K562 (cell line): ENCODE measurements around the gene ASCL2. TPM values are rescaled to one million over a fixed set of nuclear protein-coding genes. Genes with fewer than 3 reads are reported as not detected.
A peak's percentile ranks its signal among the peaks of the same experiment; 100 is the strongest.

Source experiments
- ARID3A ChIP-seq: IDR thresholded peaks from 2 replicates; pipeline ENCODE4 v1.6.1; 2012; ENCODE audit warnings: low read depth, low read length, improper control_type of control experiment, borderline replicate concordance
- ATF7 ChIP-seq: fragments of 450-650 bp; IDR thresholded peaks from 2 replicates; pipeline ENCODE4 v1.7.1; 2014; ENCODE audit warnings: mild to moderate bottlenecking, moderate library complexity
- CREM ChIP-seq: IDR thresholded peaks from 2 replicates; pipeline ENCODE4 v1.6.1; 2014; ENCODE audit warnings: antibody characterized with exemption, low read depth
- EHMT2 ChIP-seq: fragments of 450-650 bp; IDR thresholded peaks from 2 replicates; pipeline ENCODE4 v1.6.1; 2018; ENCODE audit warnings: antibody characterized with exemption
- KDM2B ChIP-seq: fragments of 250-450 bp; sonication (Bioruptor Pico); IDR thresholded peaks from 2 replicates; pipeline ENCODE4 v1.8.0; 2021; ENCODE audit warnings: mild to moderate bottlenecking, moderate library complexity
- LEF1 ChIP-seq: fragments of 450-650 bp; IDR thresholded peaks from 2 replicates; pipeline ENCODE4 v1.6.1; 2016; ENCODE audit warnings: mild to moderate bottlenecking
- MCM2 ChIP-seq: fragments of 450-650 bp; IDR thresholded peaks from 2 replicates; pipeline ENCODE4 v1.6.1; 2017; ENCODE audit warnings: low read depth, mild to moderate bottlenecking
- MTA3 ChIP-seq: fragments of 450-650 bp; formaldehyde crosslinking; IDR thresholded peaks from 2 replicates; pipeline ENCODE4 v1.6.1; 2017; ENCODE audit warnings: mild to moderate bottlenecking, borderline replicate concordance
- PTBP1 ChIP-seq: fragments of 200-400 bp; formaldehyde crosslinking; IDR thresholded peaks from 2 replicates; pipeline ENCODE4 v1.6.1; 2017; ENCODE audit warnings: low read depth, low read length
- PTTG1 ChIP-seq: fragments of 450-650 bp; IDR thresholded peaks from 2 replicates; pipeline ENCODE4 v1.6.1; 2016; ENCODE audit warnings: low read depth, mild to moderate bottlenecking, missing genetic modification characterization, missing compliant biosample characterization
- RUNX1 ChIP-seq: sonication (generic); IDR thresholded peaks from 2 replicates; pipeline ENCODE4 v1.6.1; 2016; ENCODE audit warnings: antibody characterized with exemption, low read depth
- THRB ChIP-seq: fragments of 450-650 bp; formaldehyde crosslinking; conservative IDR thresholded peaks from 2 replicates; pipeline ENCODE4 v1.4.0; 2022; ENCODE audit warnings: mild to moderate bottlenecking, missing genetic modification characterization
- TOE1 ChIP-seq, 2 experiments: fragments of 450-650 bp in 1 of 2; sonication (generic) in 1 of 2; formaldehyde crosslinking in 1 of 2; IDR thresholded peaks; 2 replicates each; pipeline versions ENCODE4 v1.7.1 to v1.8.0; 2016 to 2022; ENCODE audit warnings: borderline replicate concordance in 2 of 2, mild to moderate bottlenecking in 2 of 2, antibody characterized with exemption in 1 of 2, inconsistent platforms in 1 of 2, low read depth in 1 of 2, missing genetic modification reagents in 1 of 2, moderate library complexity in 1 of 2
- XRCC4 ChIP-seq: IDR thresholded peaks from one replicate; pipeline ENCODE4 v1.6.1; 2011; ENCODE audit not compliant: insufficient read depth, insufficient read length; ENCODE audit errors: extremely low read depth
- ZNF318 ChIP-seq, 2 experiments: fragments of 450-650 bp; IDR thresholded peaks; 2 replicates each; pipeline ENCODE4 v1.6.1; 2016; ENCODE audit warnings: mild to moderate bottlenecking in 2 of 2, borderline replicate concordance in 1 of 2, low read depth in 1 of 2, moderate library complexity in 1 of 2
- polyA plus RNA-seq, 8 experiments: library from polyadenylated mRNA; depleted of rRNA in 4 of 8; stranded (reverse) in 5 of 8; unstranded in 3 of 8; fragments of >200 nt; fragmentation: Nextera tagmentation in 2 of 8; fragmentation: Illumina TruSeq in 1 of 8; extraction: Ambion mirVana in 2 of 8; extraction: Trizol in 1 of 8; gene quantifications; 2 replicates each; pipeline versions ENCODE4 v1.2.1 to v1.2.3, GENCODE V29; 2011 to 2014; ENCODE audit warnings: inconsistent platforms in 1 of 8, missing spikeins in 1 of 8
- total RNA-seq, 7 experiments: library from RNA; depleted of rRNA in 6 of 7; stranded (reverse); fragments of >200 nt in 6 of 7; fragmentation: Illumina TruSeq in 2 of 7; extraction: Trizol in 2 of 7; gene quantifications; 2 replicates each; pipeline versions ENCODE4 v1.2.1 to v1.2.3, GENCODE V29; 2011 to 2021; ENCODE audit warnings: low replicate concordance in 1 of 7

Gene ASCL2
- total and polyA plus RNA-seq, 9 of the 15 experiments (the other 6 are each of a cell fraction or from before 2014, with no cell fraction given) = 0.11 to 1.4 (median 0.36) TPM; not detected in 2

GRCh38 chr11:2303627-2304505 lies 33.5 kb upstream of the ASCL2 start (continued):
- TF ChIP-seq ARID3A = no peak
- no peak for TF ChIP-seq PTTG1
- peak; percentile 78 for TF ChIP-seq CREM
- TF ChIP-seq ZNF318 (IDR thresholded peaks at IDR 0.05; ENCODE audit: borderline replicate concordance in 1 of 2, low read depth in 1 of 2) = no peak
- no peak for TF ChIP-seq EHMT2
- TF ChIP-seq TOE1 (IDR thresholded peaks at IDR 0.05; ENCODE audit: borderline replicate concordance) = peak; percentile 51; the same call in 1 of the 2 replicates
- no peak for TF ChIP-seq TOE1 (CRISPR knock-in tag; IDR thresholded peaks at IDR 0.05; ENCODE audit: borderline replicate concordance, low read depth)
- peak; percentile 89 for TF ChIP-seq LEF1
- TF ChIP-seq KDM2B (CRISPR knock-in tag) = no peak
- TF ChIP-seq PTBP1 = 0 out of 2 replicates have a peak, but pooled peaks have one; percentile 68
- peak; percentile 85 for TF ChIP-seq MTA3
- TF ChIP-seq ATF7 = peak; percentile 62; the same call in 1 of the 2 replicates
- TF ChIP-seq XRCC4 = no peak
- no peak for TF ChIP-seq THRB (CRISPR knock-in tag)
- TF ChIP-seq MCM2 = no peak
- TF ChIP-seq RUNX1 = peak; percentile 91
